Measurements from ENCODE around the gene SDK1. TPM values are rescaled to one million over a fixed set of nuclear protein-coding genes. Genes with fewer than 3 reads are reported as not detected.

SDK1 gene
- total and polyA plus RNA-seq, 2 donors (not counting 3 experiments of a cell fraction or from before 2014, with no cell fraction given) = 1.6 to 3.9 TPM

DNA sequence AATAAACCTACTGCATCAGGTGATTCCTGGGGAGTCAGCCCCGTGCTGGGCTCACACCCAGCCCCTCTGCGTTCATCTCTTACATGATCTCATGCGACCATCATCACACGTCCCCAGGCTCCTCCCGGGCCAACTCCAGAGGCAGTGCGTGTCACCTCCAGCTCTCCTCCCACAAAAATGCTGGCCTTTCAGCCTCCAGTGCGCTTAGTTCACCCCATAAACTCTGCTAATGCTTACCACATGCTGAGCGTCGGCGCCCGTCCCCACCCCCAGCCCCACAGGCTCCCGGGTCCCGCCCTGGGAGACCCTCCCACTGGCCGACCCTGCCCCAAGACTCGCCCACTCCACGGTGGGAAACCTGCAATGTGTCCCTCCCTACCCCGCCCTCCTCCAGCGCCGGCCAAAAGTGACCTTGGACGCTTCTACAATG, 816 bp upstream of the SDK1 start:
- H2AFZ ChIP-seq (ENCODE audit: low read depth, low read length) = peak overlapping the region; percentile 87
- no peak overlapping the region for H3K27ac ChIP-seq (ENCODE audit: insufficient read depth, low read depth, low read length)
- H3K27me3 ChIP-seq (ENCODE audit: control insufficient read depth in 2 of 2, insufficient read depth in 2 of 2, low read length in 2 of 2) = peaks cover 25 to 30% of the 10 kb centered on the region in 2 experiments
- peaks cover 6% of the 10 kb centered on the region for H3K4me1 ChIP-seq (ENCODE audit: control insufficient read depth, extremely low read depth, insufficient read depth, low read length)
- peak overlapping the region; percentile 76 for H3K4me2 ChIP-seq (ENCODE audit: insufficient read depth, low read length)
- TF ChIP-seq JUN (IDR thresholded peaks at IDR 0.05; ENCODE audit: borderline replicate concordance, insufficient read depth, insufficient read length, low read depth) = no peak
- TF ChIP-seq, protein P1, sequence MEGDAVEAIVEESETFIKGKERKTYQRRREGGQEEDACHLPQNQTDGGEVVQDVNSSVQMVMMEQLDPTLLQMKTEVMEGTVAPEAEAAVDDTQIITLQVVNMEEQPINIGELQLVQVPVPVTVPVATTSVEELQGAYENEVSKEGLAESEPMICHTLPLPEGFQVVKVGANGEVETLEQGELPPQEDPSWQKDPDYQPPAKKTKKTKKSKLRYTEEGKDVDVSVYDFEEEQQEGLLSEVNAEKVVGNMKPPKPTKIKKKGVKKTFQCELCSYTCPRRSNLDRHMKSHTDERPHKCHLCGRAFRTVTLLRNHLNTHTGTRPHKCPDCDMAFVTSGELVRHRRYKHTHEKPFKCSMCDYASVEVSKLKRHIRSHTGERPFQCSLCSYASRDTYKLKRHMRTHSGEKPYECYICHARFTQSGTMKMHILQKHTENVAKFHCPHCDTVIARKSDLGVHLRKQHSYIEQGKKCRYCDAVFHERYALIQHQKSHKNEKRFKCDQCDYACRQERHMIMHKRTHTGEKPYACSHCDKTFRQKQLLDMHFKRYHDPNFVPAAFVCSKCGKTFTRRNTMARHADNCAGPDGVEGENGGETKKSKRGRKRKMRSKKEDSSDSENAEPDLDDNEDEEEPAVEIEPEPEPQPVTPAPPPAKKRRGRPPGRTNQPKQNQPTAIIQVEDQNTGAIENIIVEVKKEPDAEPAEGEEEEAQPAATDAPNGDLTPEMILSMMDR (IDR thresholded peaks at IDR 0.05; ENCODE audit: extremely low read depth in 1 of 2, insufficient read depth in 1 of 2, low read depth in 1 of 2, low read length in 2 of 2) = no peak
- TF ChIP-seq POLR2A (IDR thresholded peaks at IDR 0.05; ENCODE audit: low read depth, low read length) = no peak
- TF ChIP-seq MYC (IDR thresholded peaks at IDR 0.05; ENCODE audit: low read depth, low read length) = no peak
- TF ChIP-seq FOS (IDR thresholded peaks at IDR 0.05; ENCODE audit: borderline replicate concordance, insufficient read depth, low read length) = no peak
- TF ChIP-seq POLR2AphosphoS5 (IDR thresholded peaks at IDR 0.05; ENCODE audit: insufficient read depth, low read depth, low read length) = no peak
- TF ChIP-seq, protein P2, sequence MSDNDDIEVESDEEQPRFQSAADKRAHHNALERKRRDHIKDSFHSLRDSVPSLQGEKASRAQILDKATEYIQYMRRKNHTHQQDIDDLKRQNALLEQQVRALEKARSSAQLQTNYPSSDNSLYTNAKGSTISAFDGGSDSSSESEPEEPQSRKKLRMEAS (IDR thresholded peaks at IDR 0.05; ENCODE audit: insufficient read depth, insufficient read length) = no peak
- TF ChIP-seq EZH2 (IDR thresholded peaks at IDR 0.05; ENCODE audit: borderline replicate concordance, low read depth, low read length, severe bottlenecking) = no peak
- no peak for TF ChIP-seq GATA2 (IDR thresholded peaks at IDR 0.05; ENCODE audit: insufficient read depth, insufficient read length, low read depth, low read length)
- H3K4me3 ChIP-seq (replicated peaks in 1 of 3; ENCODE audit: insufficient read depth in 1 of 3, low read depth in 1 of 3, low read length in 3 of 3) = peak overlapping the region in 1 of 3 experiments; percentile 43
- dilution Hi-C loops (cut with MboI; ENCODE audit: extremely low pct_ligation_motif_present, low sequenced_read_pairs) (no loop called here), intact Hi-C loops (cut with micrococcal nuclease) (loop anchor here (1.0 to 10.0 kb wide), 5 partner anchors 413 to 1175 kb away; no protein-coding TSS in a partner anchor)
- H3K9me1 ChIP-seq (replicated peaks; ENCODE audit: control insufficient read depth, extremely low read depth, insufficient read depth, low read length) = no peaks in the 10 kb centered on the region
- no peak overlapping the region for H3K9ac ChIP-seq (replicated peaks; ENCODE audit: extremely low read depth, insufficient read depth, low read length)
- H3K9me3 ChIP-seq (replicated peaks; ENCODE audit: control insufficient read depth, insufficient read depth, low read length) = no peaks in the 10 kb centered on the region
- ChIA-PET POLR2A (interaction anchor here (0.8 kb wide), 1 partner anchor 26 kb away, joined by 13 read pairs; no protein-coding TSS in a partner anchor), CTCF (interaction anchor here (0.7 to 3.4 kb wide), 8 partner anchors 10 to 612 kb away, joined by 3 to 25 read pairs (median 4); no protein-coding TSS in a partner anchor)
- BruUV-seq (replicated peaks) = no TSS peak
- DNase-seq (ENCODE audit: low read depth, low spot score) = no peak
- no peaks in the 10 kb centered on the region for H4K20me1 ChIP-seq (replicated peaks; ENCODE audit: control insufficient read depth, extremely low read depth, insufficient read depth, low read length)
- H3K79me2 ChIP-seq (ENCODE audit: control insufficient read depth, insufficient read depth, low read length) = no peaks in the 10 kb centered on the region
- H3K36me3 ChIP-seq (ENCODE audit: control insufficient read depth in 2 of 2, extremely low read depth in 1 of 2, insufficient read depth in 2 of 2, low read length in 2 of 2) = no peaks in the 10 kb centered on the region
- no peak for FAIRE-seq

All from endothelial cell of umbilical vein (primary cell).